GM19193 (cell line): Measurements from ENCODE around the gene GNAZ.

ENCODE experiments used
- POLR2A ChIP-seq: IDR thresholded peaks from 4 replicates; pipeline ENCODE4 v1.6.1; 2011; ENCODE audit not compliant: insufficient read depth, insufficient read length; ENCODE audit errors: extremely low read depth

Gene GNAZ

DNA sequence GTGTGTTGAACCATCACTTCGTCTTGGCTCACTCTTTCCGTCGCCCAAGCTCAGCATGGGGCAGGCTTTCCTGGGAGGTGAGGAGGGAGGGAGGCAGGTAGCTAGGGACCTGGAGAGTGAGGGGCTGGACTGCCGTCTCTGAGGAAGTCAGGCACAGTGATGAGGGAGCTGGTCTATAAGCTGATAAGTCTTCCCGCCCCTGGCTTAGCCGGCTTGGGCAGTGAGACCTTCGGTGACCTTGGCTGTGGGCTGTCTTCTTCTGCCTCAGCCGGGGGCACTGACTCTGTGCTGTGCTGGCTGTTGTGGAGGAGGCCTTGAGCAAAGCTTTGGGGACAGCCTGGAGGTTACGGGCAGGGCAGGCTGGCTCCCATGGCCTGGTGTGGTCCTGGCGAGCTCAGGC, 18.7 kb downstream of the GNAZ start:
- no peak for TF ChIP-seq POLR2A

DNA sequence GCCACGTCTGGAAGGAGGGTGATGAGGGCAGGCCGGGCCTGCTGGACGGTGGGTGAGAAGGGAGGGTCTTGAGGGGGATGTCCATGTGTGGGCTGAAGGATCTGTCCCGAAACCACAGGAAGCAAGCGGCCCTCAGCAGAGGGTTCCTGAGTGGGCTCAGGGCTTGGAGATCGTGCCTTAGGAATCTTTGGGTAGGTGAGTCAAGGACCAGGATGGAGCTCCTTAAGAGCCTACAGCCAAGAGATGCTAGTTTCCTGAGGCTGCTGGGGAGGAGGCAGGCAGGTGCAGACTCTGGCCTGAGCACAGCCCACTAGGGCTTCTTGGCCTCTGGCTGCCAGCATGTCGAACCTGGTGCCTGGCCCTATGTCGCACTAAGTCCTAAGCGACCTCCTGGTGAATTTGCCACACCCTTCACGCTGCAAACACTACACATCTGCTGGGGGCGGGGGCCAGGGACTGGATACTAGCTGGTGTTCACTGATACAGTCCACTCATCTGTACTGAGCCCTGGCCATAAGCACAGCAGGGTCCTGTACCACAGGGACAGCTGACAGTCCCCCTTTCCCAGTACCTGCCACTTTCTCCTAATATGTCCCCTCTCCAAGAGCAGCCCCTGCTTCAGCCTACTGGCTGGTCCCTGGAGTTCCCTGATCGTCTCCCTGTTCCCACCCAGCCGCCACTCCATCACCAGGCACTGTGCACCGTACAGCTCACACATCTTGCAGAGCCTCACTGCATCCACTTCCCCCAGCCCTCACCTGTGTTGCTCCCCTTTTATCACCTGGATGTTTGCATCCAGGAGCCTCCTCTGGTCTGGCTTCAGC, 19.5 kb downstream of the GNAZ start:
- TF ChIP-seq POLR2A: no peak

DNA sequence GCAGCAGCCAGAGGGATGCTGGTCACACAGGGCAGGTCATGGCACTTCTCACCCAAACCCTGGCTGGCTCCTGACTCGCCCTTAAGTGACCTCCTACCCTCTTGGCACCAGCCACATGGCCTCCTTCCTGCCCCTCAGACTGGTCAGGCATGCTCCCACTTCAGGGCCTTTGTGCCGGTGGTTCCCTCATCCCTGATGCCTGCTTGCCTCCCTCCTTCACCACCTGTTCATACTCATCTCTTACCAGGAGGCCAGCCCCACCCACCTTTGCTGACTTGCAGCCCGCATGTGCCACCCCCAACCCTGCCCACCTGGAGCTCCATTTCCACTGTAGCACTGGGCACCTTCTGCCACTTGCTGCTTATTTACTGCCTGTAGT, 20.1 kb downstream of the GNAZ start:
- TF ChIP-seq POLR2A: no peak

DNA sequence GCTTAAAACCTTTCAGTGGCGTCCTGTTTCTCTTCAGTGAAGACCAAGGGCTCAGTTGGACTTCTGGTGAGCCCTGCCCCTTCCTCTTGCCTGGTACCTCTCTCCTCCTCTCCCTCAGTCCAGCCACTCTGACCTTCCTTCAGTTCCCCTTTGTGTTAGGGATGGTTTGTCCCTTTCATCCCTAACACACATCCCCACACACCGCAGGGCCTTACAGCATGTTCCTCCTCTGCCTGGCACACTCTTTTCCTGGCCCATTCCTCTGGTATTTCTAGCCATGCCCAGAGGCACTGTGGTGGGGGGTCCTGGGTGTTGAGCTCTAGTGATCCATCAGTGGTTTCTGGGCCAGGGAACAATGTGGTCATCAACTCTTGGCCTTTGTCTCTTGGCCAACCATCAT, 21.4 kb downstream of the GNAZ start:
- TF ChIP-seq POLR2A: no peak

DNA sequence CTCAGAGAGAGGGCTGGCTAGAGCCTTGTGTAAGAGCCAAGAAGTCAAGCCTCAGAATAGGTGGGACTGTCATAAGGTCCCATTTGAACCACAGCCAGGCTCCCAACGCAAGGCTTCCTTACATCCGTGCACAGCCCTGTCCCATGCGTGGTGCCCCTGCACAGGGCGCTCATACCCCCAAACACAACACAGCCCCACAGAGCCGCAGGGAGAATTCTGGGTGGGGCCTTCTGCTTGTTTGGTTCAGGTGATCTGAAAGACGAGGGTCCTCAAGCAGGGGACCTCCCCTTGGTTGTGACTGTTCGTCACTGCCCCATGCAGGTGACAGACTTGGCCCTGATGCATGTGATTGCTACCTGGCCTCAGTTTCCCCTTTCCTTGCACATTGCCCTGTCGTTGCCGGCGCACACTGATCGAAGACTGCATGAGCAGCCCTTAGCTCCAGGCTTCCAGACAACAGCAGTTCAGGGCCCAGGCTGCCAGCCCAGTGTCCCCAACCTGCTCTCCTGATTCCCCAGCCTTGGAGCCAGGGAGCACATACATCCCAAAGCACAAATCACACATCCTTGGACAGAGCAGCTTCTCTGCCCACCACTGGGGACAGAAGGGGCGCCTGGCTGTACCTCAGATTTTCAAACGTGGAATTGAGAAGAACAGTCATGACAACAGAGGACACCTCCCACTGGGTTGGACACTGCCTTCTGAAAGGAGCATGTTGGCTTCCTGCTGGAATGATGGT, 22.1 kb downstream of the GNAZ start:
- TF ChIP-seq POLR2A: no peak

DNA sequence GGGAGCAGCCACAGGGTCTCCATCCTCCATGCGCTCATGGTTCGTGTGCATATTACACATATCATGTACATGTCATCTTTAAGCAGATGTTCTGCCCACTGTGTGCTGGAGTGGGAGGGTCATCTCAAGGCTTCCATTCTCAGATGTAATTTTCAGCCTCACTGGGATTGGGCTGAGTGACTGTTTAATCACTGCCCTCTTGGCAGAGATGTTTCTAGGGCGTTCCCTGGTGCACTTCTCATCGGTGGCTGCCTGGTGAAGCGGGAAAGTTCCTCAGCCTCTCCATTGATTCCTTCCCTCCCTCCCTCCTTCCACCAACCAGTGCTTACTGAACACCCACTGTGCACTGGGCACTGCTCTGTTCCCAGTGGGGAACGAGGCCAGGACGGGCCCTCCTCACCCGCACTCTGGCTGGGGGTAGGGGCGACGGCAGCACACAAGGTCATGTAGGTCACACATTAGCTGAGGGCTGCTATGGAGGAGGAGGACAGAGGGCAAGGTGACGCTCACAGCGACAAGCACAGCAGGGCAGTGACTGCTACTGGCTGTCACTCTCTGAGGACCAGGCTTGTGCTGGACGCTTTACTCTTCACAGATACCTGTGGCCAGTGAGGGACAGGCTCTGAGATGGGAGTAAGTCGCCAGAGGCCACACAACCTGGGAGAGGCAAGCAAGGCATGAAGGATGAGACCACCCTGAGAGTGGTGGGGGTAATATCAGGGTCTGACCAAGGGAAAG, 22.9 kb downstream of the GNAZ start:
- TF ChIP-seq POLR2A: no peak

DNA sequence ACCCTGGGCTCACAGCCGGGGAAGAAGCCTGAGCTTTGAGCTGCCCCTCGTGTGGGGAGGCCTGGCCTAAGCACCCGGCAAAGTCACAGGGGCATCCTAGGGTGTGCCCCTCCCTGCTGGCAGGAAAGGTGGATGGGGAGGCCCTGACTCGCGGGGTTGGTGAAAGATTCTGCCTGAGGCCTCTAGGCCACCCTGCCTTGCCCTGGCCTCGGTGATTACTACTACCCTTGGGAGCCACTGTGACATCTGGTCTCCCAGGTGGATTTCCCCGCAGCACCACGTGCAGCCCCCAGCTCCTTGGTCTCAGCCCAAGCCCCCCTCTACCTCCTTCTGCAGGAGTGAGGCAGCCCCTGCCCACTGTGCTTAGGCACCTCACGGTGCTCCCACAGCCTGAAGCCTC, 23.9 kb downstream of the GNAZ start:
- no peak for TF ChIP-seq POLR2A

DNA sequence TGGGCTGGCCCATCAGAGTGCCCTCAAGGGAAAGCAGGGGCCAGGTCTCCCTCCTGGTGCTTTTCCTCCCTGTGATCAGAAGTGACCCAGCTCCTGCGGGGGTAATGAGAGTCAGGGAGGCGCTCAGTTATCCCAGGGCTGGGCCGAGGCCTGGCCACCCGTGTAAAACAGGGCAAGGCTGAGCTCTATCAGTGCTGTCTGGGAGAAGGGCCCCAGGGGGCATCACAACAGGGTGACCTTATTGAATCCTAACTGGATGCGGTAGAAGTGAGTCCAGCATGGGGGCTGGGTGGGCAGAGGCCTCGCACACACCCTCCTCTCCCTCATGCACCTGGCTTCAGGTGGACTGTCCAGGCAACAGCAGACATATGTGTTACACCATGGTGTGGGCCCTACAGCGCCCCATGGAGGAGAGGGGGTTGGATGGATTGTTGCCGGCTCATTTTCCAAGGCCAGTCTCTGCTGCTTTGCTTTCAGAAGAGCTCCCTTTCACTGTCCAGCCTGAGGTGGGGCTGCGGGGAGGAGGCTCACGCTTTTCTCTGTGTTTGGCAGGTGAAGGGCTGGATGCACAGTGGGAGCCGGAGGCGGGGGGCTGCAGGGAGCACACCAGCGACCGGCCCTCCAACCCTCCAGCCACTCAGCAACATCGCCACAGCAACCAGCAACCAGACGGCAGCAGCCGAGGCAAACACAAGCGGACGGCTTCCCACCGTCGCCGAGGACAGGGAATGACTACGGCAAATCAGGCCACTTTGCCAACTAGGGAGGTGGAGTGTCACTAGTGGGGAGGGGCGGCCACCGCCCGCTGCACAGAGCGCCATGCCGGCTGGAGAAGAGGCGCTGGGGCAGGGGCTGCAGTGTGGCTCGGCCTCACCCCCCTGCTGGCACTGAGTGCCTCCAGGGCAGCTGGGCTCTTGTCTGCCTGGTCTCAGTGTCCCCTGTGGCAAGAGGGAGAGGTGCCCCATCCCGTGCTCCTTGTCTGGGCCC, 24.7 kb downstream of the GNAZ start:
- TF ChIP-seq POLR2A: no peak

DNA sequence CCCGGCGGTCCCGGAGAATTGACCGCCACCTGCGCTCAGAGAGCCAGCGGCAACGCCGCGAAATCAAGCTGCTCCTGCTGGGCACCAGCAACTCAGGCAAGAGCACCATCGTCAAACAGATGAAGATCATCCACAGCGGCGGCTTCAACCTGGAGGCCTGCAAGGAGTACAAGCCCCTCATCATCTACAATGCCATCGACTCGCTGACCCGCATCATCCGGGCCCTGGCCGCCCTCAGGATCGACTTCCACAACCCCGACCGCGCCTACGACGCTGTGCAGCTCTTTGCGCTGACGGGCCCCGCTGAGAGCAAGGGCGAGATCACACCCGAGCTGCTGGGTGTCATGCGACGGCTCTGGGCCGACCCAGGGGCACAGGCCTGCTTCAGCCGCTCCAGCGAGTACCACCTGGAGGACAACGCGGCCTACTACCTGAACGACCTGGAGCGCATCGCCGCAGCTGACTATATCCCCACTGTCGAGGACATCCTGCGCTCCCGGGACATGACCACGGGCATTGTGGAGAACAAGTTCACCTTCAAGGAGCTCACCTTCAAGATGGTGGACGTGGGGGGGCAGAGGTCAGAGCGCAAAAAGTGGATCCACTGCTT, 25.5 kb downstream of the GNAZ start:
- TF ChIP-seq POLR2A: no peak

DNA sequence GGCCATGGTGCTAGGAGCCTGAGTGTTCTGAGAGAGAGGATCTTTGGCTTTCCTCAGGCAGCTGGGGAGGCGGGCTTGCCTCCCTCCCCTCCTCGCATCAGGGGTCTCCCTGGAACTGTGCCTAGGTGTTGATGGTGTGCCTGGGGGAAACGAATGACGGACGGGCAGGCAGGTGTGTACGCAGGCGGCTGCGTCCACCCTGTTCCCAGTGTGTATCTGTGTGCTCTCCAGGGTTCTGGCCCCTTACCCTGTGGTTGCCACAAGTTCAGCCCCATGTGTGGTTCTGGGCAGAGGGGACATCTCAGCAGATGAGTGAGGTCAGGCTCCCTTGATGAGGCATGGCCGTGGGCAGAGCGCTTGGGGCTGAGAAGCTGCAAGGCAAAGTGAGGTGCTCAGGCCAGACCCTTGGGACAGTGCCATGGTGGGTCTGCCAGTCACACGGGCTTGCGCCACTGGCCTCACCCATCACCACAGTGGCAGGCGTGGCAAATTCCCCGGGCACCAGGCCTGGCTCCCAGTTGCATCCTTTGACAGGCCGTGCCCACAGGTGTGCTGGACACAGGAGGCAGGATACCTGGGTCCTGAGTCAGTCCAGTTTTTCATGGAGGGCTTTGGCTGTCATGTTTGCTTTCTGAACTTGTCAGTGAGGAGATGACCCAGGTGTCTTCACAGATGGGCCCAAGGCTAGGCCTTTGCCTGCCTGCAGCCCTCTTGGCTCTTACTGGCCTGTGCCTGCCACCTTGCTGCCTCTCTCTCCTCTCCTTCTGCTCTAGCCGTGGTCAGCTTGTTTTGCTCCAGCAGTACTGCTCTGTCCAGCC, 27.3 kb downstream of the GNAZ start:
- TF ChIP-seq POLR2A: no peak

DNA sequence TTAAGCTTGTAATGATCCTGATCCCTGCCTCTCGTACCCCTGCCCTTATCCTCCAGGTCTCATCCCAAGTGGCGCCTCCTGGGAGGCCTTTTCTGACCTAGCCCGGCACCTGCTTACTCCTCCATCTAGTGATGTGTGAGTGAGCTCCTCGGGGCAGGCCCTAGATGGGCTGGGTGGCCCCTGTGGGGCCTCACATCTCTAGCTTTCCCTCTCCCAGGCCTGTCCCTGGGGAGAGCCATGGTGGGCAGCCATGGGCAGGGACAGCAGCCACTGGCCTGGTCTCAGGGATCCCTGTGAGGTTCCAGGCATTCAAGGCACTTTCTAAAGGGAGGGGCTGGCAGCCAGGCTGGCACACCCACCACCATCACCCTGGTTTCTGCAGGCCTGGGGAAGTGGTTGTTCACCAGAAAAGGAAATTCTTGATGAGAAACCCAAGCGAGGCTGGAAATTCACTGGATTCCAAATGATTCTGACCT, 27.9 kb downstream of the GNAZ start:
- no peak for TF ChIP-seq POLR2A

DNA sequence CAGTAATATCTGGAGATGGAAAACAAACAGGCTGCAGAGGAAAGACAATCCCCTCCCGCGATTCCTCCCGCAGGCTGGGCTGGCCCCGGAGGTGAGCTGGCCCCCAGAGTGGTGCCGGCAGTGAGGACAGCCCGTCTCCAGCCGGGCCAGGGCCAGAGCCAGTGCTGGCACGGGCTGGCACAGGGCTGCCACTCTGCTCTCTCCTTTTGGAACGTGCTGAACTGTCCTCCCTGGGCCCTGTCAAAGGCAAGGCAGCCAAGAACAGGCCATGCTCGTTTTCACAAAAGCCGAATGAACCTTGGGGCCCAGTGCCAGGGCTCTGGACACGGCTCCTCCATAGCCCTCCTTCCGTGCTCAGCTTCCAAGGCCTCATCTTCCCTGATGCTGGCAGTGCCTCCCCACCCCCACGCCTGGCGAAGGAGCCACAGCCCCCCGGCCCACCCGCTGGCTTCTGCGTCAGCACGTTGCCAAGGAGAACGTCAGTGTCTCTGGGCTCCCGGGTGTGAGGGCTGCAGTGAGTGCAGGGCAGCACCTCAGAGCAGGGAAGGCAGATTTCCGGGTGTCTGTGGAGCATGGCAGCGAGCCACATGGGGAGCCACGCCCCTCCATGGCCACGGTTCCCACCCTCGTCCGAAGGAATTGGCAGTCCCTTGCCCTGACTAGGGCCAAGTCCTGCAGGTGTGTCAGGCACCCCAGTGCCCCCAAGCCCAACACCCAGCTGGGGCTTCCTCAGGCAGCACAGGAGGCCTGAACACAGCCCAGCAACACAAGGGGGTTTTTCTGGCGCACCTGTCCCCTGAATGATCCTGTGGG, 28.6 kb downstream of the GNAZ start:
- no peak for TF ChIP-seq POLR2A
